OCI-LY7 (cell line): ENCODE measurements around the gene DENND1A. TPM values are rescaled to one million over a fixed set of nuclear protein-coding genes. Genes with fewer than 3 reads are reported as not detected.

Experiments
- BruUV-seq: library from RNA; stranded (reverse); fragments of 400-500 nt; replicated peaks from 2 replicates; lab custom pipeline; 2021; lab: Mats Ljungman, UMichigan
- CTCF ChIA-PET: fragments of 300-600 bp; sonication (Branson Sonifier 250); formaldehyde crosslinking; loops from one replicate; lab custom pipeline; 2022; ENCODE audit warnings: antibody characterized with exemption; ENCODE audit not compliant: unreplicated experiment; lab: Charles Lee
- POLR2A ChIA-PET: fragments of 300-600 bp; sonication (Branson Sonifier 250); formaldehyde crosslinking; loops from one replicate; lab custom pipeline; 2022; ENCODE audit warnings: antibody characterized with exemption; lab: Charles Lee
- DNase-seq: peaks from one replicate; pipeline ENCODE4 v3.0.0-alpha.2; 2015; ENCODE audit warnings: low spot score
- H2AFZ ChIP-seq: fragments of 200-600 bp; sonication (generic), shearing (Covaris generic); 2 replicates; pipeline ENCODE4 v1.6.1; 2014; ENCODE audit warnings: mild to moderate bottlenecking, antibody characterized with exemption, low read length, moderate library complexity
- H3K27ac ChIP-seq: fragments of 200-600 bp; sonication (generic); 2 replicates; pipeline ENCODE4 v1.5.1; 2014; ENCODE audit warnings: mixed run types, low read depth, mild to moderate bottlenecking, moderate library complexity, low read length, inconsistent platforms; ENCODE audit not compliant: poor library complexity, severe bottlenecking
- H3K36me3 ChIP-seq: fragments of 200-600 bp; sonication (generic); 2 replicates; pipeline ENCODE4 v1.6.1; 2014; ENCODE audit warnings: mild to moderate bottlenecking, antibody characterized with exemption, low read length, moderate library complexity, mixed read lengths; ENCODE audit not compliant: insufficient read depth
- H3K4me1 ChIP-seq: fragments of 200-600 bp; sonication (generic); 2 replicates; pipeline ENCODE4 v1.5.1; 2014; ENCODE audit warnings: mild to moderate bottlenecking, low read length; ENCODE audit not compliant: insufficient read depth, poor library complexity, severe bottlenecking
- H3K4me2 ChIP-seq: fragments of 200-600 bp; sonication (generic); 2 replicates; pipeline ENCODE4 v1.6.1; 2014; ENCODE audit warnings: mild to moderate bottlenecking, low read length
- H3K4me3 ChIP-seq: fragments of 200-600 bp; sonication (generic); 2 replicates; pipeline ENCODE4 v1.5.1; 2014; ENCODE audit warnings: mild to moderate bottlenecking, low read depth, low read length; ENCODE audit not compliant: poor library complexity, severe bottlenecking
- H3K79me2 ChIP-seq: fragments of 200-600 bp; sonication (generic); 2 replicates; pipeline ENCODE4 v1.6.1; 2016; ENCODE audit warnings: low read depth, mild to moderate bottlenecking, low read length, moderate library complexity, mixed read lengths; ENCODE audit not compliant: insufficient read depth
- H3K9me2 ChIP-seq: fragments of 200-600 bp; sonication (generic); 2 replicates; pipeline ENCODE4 v1.6.1; 2016; ENCODE audit warnings: mild to moderate bottlenecking, low read length, mixed read lengths; ENCODE audit not compliant: insufficient read depth
- H3K9me3 ChIP-seq: fragments of 200-600 bp; sonication (generic); 2 replicates; pipeline ENCODE4 v1.6.1; 2014; ENCODE audit warnings: mild to moderate bottlenecking, mixed run types, low read length, mixed read lengths
- H4K20me1 ChIP-seq: fragments of 200-600 bp; sonication (generic); 2 replicates; pipeline ENCODE4 v1.6.1; 2014; ENCODE audit warnings: mild to moderate bottlenecking, antibody characterized with exemption, low read length, moderate library complexity, mixed read lengths; ENCODE audit not compliant: insufficient read depth
- EZH2phosphoT487 ChIP-seq: fragments of 200-600 bp; sonication (generic); IDR thresholded peaks from 2 replicates; pipeline ENCODE4 v1.6.1; 2018; ENCODE audit warnings: low read depth, borderline replicate concordance, mild to moderate bottlenecking, mixed run types, antibody characterized with exemption, low read length, moderate library complexity, mixed read lengths
- intact Hi-C: fragments of 100-400 bp; cut with micrococcal nuclease; formaldehyde crosslinking; loops from one replicate; pipeline ENCODE4 v1.10.0; 2022; ENCODE audit not compliant: unreplicated experiment
- total RNA-seq, 2 experiments: library from RNA; depleted of rRNA in 1 of 2; stranded (reverse); fragments of >200 nt in 1 of 2; shearing (Covaris generic) in 1 of 2; gene quantifications; 2 replicates each; pipeline ENCODE4 v1.2.3, GENCODE V29; 2014 to 2022
- TF ChIP-seq, protein P1 (sequence below): fragments of 200-600 bp; sonication (generic); conservative IDR thresholded peaks from 2 replicates; pipeline ENCODE4 v1.5.1; 2014; ENCODE audit warnings: mild to moderate bottlenecking, antibody characterized with exemption, low read length, moderate library complexity, mixed read lengths

The DENND1A gene
- total RNA-seq, 2 experiments from 2014 or later: 17.9 to 36.3 TPM

- TF ChIP-seq, protein P1, sequence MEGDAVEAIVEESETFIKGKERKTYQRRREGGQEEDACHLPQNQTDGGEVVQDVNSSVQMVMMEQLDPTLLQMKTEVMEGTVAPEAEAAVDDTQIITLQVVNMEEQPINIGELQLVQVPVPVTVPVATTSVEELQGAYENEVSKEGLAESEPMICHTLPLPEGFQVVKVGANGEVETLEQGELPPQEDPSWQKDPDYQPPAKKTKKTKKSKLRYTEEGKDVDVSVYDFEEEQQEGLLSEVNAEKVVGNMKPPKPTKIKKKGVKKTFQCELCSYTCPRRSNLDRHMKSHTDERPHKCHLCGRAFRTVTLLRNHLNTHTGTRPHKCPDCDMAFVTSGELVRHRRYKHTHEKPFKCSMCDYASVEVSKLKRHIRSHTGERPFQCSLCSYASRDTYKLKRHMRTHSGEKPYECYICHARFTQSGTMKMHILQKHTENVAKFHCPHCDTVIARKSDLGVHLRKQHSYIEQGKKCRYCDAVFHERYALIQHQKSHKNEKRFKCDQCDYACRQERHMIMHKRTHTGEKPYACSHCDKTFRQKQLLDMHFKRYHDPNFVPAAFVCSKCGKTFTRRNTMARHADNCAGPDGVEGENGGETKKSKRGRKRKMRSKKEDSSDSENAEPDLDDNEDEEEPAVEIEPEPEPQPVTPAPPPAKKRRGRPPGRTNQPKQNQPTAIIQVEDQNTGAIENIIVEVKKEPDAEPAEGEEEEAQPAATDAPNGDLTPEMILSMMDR: no peak
- no peak for TF ChIP-seq EZH2phosphoT487
- CTCF ChIA-PET: no interaction called here
- Histone ChIP-seq H3K27ac (no peak overlapping the region), H4K20me1 (no peaks in the 10 kb centered on the region), H3K36me3 (no peaks in the 10 kb centered on the region), H3K4me2 (no peak overlapping the region), H3K4me1 (no peaks in the 10 kb centered on the region), H3K9me3 (no peaks in the 10 kb centered on the region), H3K79me2 (no peaks in the 10 kb centered on the region), H3K9me2 (no peaks in the 10 kb centered on the region), H2AFZ (no peak overlapping the region), H3K4me3 (no peak overlapping the region)
- intact Hi-C loops: no loop called here
- no peak for DNase-seq
- BruUV-seq: no TSS peak
- POLR2A ChIA-PET: no interaction called here
These were observed 559.8 kb downstream of the DENND1A start for GRCh38 chr9:123370108-123370507.

- Histone ChIP-seq H3K4me3 (no peak overlapping the region), H3K9me3 (no peaks in the 10 kb centered on the region), H3K4me2 (no peak overlapping the region), H3K9me2 (no peaks in the 10 kb centered on the region), H3K79me2 (no peaks in the 10 kb centered on the region), H3K36me3 (no peaks in the 10 kb centered on the region), H3K27ac (no peak overlapping the region), H2AFZ (no peak overlapping the region), H3K4me1 (no peaks in the 10 kb centered on the region), H4K20me1 (no peaks in the 10 kb centered on the region)
- ChIA-PET CTCF (no interaction called here), POLR2A (no interaction called here)
- no peak for TF ChIP-seq EZH2phosphoT487
- TF ChIP-seq, protein P1: no peak
- DNase-seq: no peak
- BruUV-seq: no TSS peak
- intact Hi-C loops: no loop called here
These were observed 560.6 kb downstream of the DENND1A start for GRCh38 chr9:123369296-123369695.

DNA sequence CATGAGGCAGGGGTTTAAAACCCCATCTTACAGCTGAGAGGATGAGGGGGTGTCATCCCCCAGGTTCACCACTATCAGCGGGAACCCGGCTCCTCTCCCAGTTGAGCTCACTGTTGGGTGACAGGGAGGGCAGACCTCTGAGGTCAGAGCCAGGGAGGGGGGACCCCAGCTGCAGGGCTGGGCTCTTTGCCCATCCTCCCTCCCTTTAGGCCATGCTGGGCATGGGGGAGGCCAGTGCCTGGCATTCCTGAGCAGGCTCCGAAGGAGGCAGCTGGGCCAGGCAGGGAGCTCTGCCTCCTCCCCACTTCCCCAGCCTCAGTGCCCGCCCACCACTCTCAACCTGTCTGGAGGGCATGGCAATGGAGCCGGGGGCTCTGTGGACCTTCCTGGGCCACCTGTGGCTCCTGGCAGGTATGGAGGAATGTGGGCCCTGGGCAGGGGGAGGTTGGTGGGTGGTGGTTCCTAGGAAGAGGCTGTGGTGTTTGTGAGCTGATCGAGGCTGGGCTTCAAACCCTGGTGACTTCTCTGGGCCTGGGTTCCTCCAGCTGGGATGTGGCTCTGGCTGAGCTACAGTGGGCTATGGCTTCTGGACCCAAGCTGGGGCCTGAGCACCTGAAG, 561.3 kb downstream of the DENND1A start:
- Histone ChIP-seq H3K9me2 (no peaks in the 10 kb centered on the region), H4K20me1 (no peaks in the 10 kb centered on the region), H3K4me2 (no peak overlapping the region), H3K4me1 (no peaks in the 10 kb centered on the region), H3K79me2 (no peaks in the 10 kb centered on the region), H3K36me3 (no peaks in the 10 kb centered on the region), H2AFZ (no peak overlapping the region), H3K9me3 (no peaks in the 10 kb centered on the region), H3K4me3 (no peak overlapping the region), H3K27ac (no peak overlapping the region)
- BruUV-seq: no TSS peak
- POLR2A ChIA-PET: no interaction called here
- TF ChIP-seq, protein P1: no peak
- no peak for TF ChIP-seq EZH2phosphoT487
- intact Hi-C loops: no loop called here
- no peak for DNase-seq
- CTCF ChIA-PET: no interaction called here
